ENCODE results near the gene MSN. TPM values are rescaled to one million over a fixed set of nuclear protein-coding genes. Genes with fewer than 3 reads are reported as not detected.

The MSN gene
- polyA plus RNA-seq, 1 donor from 2014 or later = 2.3 TPM

DNA sequence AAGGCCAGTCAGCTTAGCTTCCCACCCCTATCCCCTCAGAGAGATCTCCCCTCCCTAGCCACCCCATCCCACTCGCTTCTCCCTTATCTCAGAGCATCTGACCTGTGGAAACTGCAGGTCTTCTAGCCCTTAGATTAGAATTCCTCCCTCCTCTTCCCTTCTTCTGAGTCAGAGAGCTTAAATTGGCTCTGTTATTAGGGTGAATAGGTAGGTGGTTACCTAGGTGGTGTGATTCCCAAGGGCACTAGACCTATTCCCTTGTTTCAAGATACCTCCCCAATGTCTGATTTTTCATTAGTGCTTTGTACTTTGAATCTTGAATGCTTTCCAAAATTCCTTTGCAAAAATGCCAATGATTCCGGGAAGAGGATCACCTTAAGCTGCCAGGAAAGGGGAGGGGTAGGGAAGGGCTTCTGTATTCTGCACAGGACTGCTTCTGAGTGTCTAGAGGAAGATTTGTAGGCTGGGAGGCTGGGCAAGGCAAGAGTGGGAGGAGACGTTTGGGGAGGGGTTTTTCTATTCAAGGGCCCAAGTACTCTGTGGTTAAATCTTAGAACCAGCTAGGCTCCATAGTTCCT lies 24.5 kb upstream of the MSN start:
- no peaks in the 10 kb centered on the region for H3K36me3 ChIP-seq (ENCODE audit: insufficient read depth, low read length)
- H3K4me3 ChIP-seq (ENCODE audit: low read length) = no peak overlapping the region
- H3F3A ChIP-seq (ENCODE audit: insufficient read depth, low read length, poor library complexity, severe bottlenecking) = no peaks in the 10 kb centered on the region
- no peaks in the 10 kb centered on the region for H3K9me2 ChIP-seq (ENCODE audit: insufficient read depth, low read length)
- H3K9ac ChIP-seq (ENCODE audit: low read length) = no peak overlapping the region
- H3K4me2 ChIP-seq (ENCODE audit: low read length) = no peak overlapping the region
- TF ChIP-seq REST (IDR thresholded peaks at IDR 0.05; ENCODE audit: borderline replicate concordance) (no peak), EP300 (conservative IDR thresholded peaks at IDR 0.05; ENCODE audit: poor library complexity, severe bottlenecking) (no peak)
- no peaks in the 10 kb centered on the region for H3K79me2 ChIP-seq (replicated peaks; ENCODE audit: insufficient read depth, low read length)
- H3K27me3 ChIP-seq (ENCODE audit: insufficient read depth, low read depth, low read length) = no peaks in the 10 kb centered on the region
- H4K20me1 ChIP-seq (ENCODE audit: insufficient read depth) = no peaks in the 10 kb centered on the region
- H3K27ac ChIP-seq (ENCODE audit: low read length) = no peak overlapping the region
- H3K9me3 ChIP-seq (ENCODE audit: low read length) = no peaks in the 10 kb centered on the region
- no peak overlapping the region for H2AFZ ChIP-seq (ENCODE audit: low read depth, low read length)

- Histone ChIP-seq H3K9me3 (ENCODE audit: low read length) (no peaks in the 10 kb centered on the region), H3F3A (ENCODE audit: insufficient read depth, low read length, poor library complexity, severe bottlenecking) (no peaks in the 10 kb centered on the region), H2AFZ (ENCODE audit: low read depth, low read length) (no peak overlapping the region), H3K9me2 (ENCODE audit: insufficient read depth, low read length) (no peaks in the 10 kb centered on the region), H3K27ac (ENCODE audit: low read length) (no peak overlapping the region), H3K4me2 (ENCODE audit: low read length) (no peak overlapping the region), H3K79me2 (replicated peaks; ENCODE audit: insufficient read depth, low read length) (no peaks in the 10 kb centered on the region), H3K36me3 (ENCODE audit: insufficient read depth, low read length) (no peaks in the 10 kb centered on the region), H4K20me1 (ENCODE audit: insufficient read depth) (no peaks in the 10 kb centered on the region), H3K9ac (ENCODE audit: low read length) (no peak overlapping the region), H3K4me3 (ENCODE audit: low read length) (no peak overlapping the region), H3K27me3 (ENCODE audit: insufficient read depth, low read depth, low read length) (no peaks in the 10 kb centered on the region)
- TF ChIP-seq TAF1 (IDR thresholded peaks at IDR 0.05; ENCODE audit: low read depth) (no peak), EP300 (conservative IDR thresholded peaks at IDR 0.05; ENCODE audit: poor library complexity, severe bottlenecking) (no peak), MXI1 (conservative IDR thresholded peaks at IDR 0.05; ENCODE audit: poor library complexity, severe bottlenecking) (no peak), EZH2 (IDR thresholded peaks at IDR 0.05; ENCODE audit: borderline replicate concordance, insufficient read depth, low read length, poor library complexity, severe bottlenecking) (no peak), REST (IDR thresholded peaks at IDR 0.05; ENCODE audit: borderline replicate concordance) (no peak), RAD21 (conservative IDR thresholded peaks at IDR 0.05) (no peak), SMC3 (conservative IDR thresholded peaks at IDR 0.05; ENCODE audit: poor library complexity) (no peak), POLR2AphosphoS5 (IDR thresholded peaks at IDR 0.05) (no peak)
- TF ChIP-seq, protein P1, sequence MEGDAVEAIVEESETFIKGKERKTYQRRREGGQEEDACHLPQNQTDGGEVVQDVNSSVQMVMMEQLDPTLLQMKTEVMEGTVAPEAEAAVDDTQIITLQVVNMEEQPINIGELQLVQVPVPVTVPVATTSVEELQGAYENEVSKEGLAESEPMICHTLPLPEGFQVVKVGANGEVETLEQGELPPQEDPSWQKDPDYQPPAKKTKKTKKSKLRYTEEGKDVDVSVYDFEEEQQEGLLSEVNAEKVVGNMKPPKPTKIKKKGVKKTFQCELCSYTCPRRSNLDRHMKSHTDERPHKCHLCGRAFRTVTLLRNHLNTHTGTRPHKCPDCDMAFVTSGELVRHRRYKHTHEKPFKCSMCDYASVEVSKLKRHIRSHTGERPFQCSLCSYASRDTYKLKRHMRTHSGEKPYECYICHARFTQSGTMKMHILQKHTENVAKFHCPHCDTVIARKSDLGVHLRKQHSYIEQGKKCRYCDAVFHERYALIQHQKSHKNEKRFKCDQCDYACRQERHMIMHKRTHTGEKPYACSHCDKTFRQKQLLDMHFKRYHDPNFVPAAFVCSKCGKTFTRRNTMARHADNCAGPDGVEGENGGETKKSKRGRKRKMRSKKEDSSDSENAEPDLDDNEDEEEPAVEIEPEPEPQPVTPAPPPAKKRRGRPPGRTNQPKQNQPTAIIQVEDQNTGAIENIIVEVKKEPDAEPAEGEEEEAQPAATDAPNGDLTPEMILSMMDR (IDR thresholded peaks at IDR 0.05; ENCODE audit: poor library complexity, severe bottlenecking) = no peak
These were observed 23.9 kb upstream of the MSN start for GRCh38 chrX:65643531-65644052.
